AG04449 (cell line): Measurements from ENCODE around the gene MED12.

Experiments used
- CTCF ChIA-PET: fragments of 350-600 bp; formaldehyde crosslinking; extraction: SDS; loops from one replicate; lab custom pipeline; 2021; ENCODE audit warnings: antibody characterized with exemption; lab: Yijun Ruan, JAX
- POLR2A ChIA-PET: fragments of 400-600, 350-600 bp; formaldehyde crosslinking; extraction: SDS; loops from one replicate; lab custom pipeline; 2020; ENCODE audit warnings: antibody characterized with exemption, inconsistent platforms; lab: Yijun Ruan, JAX
- DNase-seq: peaks from one replicate; pipeline ENCODE4 v3.0.0-alpha.2; 2010; ENCODE audit warnings: low read depth, low spot score
- H3K4me3 ChIP-seq: 2 replicates; pipeline ENCODE4 v1.5.1; 2011; ENCODE audit warnings: low read depth, mild to moderate bottlenecking, control low read depth, low read length
- TF ChIP-seq, protein P1 (sequence below): IDR thresholded peaks from one replicate; pipeline ENCODE4 v1.5.1; 2011; ENCODE audit warnings: mild to moderate bottlenecking, moderate library complexity, low read length, control low read depth, inconsistent platforms; ENCODE audit not compliant: insufficient read depth; ENCODE audit errors: missing control alignments

Gene MED12

DNA sequence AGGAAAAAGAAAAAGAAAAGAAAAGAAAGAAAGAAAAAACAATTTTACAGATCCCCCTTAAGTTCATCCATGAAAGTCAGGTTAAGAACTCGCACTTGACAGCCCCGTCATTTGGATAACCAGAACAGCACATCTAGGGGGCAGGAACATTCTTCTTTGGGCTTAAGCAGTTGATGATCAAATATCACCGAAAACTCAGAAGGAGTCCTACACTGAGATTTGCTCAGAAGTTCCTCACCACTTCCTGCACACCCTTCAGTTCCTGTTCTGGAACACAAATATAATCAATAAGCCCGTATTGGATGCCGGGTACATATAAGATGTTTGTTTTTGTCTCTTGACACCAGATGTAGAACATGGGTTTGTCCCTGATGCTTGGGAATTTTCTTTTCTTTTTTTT is 40.9 kb downstream of the MED12 start:
- ChIA-PET POLR2A (no interaction called here), CTCF (no interaction called here)
- TF ChIP-seq, protein P1, sequence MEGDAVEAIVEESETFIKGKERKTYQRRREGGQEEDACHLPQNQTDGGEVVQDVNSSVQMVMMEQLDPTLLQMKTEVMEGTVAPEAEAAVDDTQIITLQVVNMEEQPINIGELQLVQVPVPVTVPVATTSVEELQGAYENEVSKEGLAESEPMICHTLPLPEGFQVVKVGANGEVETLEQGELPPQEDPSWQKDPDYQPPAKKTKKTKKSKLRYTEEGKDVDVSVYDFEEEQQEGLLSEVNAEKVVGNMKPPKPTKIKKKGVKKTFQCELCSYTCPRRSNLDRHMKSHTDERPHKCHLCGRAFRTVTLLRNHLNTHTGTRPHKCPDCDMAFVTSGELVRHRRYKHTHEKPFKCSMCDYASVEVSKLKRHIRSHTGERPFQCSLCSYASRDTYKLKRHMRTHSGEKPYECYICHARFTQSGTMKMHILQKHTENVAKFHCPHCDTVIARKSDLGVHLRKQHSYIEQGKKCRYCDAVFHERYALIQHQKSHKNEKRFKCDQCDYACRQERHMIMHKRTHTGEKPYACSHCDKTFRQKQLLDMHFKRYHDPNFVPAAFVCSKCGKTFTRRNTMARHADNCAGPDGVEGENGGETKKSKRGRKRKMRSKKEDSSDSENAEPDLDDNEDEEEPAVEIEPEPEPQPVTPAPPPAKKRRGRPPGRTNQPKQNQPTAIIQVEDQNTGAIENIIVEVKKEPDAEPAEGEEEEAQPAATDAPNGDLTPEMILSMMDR = no peak
- no peak overlapping the region for H3K4me3 ChIP-seq
- DNase-seq = no peak

DNA sequence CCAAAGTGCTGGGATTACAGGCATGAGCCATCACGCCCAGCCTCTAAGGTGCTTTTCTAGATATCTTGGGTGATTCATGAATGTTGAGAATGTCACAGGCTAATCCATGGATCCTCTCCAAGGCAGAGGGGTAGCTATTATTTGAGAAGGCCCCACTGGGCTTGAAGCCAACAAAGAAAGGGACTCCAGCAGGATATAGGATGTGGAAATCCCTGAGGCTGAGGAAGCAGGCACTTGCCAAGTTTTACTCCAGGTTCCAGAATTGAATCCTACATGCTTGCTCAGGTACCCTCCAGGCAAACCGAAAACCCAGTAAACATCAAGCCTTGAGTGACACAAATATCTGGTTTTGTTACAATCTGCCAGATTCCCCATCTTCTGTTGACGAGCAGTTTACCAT is 42.1 kb downstream of the MED12 start:
- ChIA-PET POLR2A (no interaction called here), CTCF (no interaction called here)
- TF ChIP-seq, protein P1 = no peak
- DNase-seq = no peak
- H3K4me3 ChIP-seq = no peak overlapping the region

DNA sequence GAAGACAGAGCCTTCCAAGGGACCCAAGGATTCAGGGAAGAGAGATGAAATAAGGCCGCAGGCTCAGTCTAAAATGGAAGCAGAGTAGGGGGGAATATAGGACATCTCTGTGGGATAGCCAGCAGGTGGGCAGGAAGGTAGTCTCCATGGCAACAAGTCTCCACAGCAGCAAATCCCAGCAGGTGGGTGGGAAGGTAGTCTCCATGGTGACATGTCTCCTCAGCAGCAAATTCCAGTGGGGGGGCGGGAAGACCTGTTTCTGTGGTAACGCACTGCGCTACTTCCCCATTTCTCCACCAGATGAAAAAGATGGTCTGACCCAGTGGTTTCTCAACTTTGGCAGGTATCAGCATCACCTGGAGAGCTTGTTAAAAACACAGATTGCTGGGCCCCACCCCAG is 44.6 kb downstream of the MED12 start:
- CTCF ChIA-PET = interaction anchor here (0.8 kb wide), 1 partner anchor 120 kb away, joined by 3 read pairs; the partner anchor contains the start of gene NONO
- TF ChIP-seq, protein P1 = no peak
- H3K4me3 ChIP-seq = no peak overlapping the region
- POLR2A ChIA-PET = no interaction called here
- no peak for DNase-seq

DNA sequence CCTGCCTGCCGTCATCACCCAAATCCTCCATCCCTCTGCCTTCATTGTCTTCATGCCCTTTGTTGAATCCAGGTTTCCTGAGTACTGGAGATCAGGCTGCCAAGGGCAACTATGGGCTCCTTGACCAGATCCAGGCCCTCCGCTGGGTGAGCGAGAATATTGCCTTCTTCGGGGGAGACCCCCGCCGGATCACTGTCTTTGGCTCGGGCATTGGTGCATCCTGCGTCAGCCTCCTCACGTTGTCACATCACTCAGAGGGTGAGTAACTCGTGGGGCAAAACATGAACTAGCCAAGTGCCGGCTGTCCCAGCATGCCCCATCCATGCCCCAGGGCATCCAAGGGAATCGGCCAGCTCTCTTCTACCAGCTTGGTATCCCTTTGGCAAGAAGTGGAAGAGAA is 45.7 kb downstream of the MED12 start:
- CTCF ChIA-PET = no interaction called here
- TF ChIP-seq, protein P1 = no peak

DNA sequence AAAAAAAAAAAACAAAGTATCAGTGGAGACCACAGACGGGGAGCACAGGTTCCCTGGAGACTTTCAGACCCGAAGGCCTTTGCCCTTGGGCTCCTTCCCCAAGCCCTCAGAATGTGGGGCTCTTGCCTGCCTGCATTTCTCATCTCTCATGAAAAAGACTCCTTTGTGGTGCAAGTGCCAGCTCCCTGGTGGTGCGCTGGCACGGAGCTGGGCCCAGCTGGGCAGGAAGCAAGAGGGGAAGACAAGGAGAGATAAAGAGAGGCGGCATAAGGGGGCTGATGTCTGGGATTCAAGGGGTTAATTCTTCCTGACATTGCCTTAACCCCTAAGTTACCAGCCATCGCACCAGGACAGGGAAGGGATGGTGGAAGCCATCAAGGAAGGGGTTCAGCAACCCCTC is 48.1 kb downstream of the MED12 start:
- no peak overlapping the region for H3K4me3 ChIP-seq
- POLR2A ChIA-PET = no interaction called here

More for the DNA sequence above, 45.7 kb downstream of the MED12 start:
- H3K4me3 ChIP-seq = no peak overlapping the region
- no peak for DNase-seq
- POLR2A ChIA-PET = no interaction called here

DNA sequence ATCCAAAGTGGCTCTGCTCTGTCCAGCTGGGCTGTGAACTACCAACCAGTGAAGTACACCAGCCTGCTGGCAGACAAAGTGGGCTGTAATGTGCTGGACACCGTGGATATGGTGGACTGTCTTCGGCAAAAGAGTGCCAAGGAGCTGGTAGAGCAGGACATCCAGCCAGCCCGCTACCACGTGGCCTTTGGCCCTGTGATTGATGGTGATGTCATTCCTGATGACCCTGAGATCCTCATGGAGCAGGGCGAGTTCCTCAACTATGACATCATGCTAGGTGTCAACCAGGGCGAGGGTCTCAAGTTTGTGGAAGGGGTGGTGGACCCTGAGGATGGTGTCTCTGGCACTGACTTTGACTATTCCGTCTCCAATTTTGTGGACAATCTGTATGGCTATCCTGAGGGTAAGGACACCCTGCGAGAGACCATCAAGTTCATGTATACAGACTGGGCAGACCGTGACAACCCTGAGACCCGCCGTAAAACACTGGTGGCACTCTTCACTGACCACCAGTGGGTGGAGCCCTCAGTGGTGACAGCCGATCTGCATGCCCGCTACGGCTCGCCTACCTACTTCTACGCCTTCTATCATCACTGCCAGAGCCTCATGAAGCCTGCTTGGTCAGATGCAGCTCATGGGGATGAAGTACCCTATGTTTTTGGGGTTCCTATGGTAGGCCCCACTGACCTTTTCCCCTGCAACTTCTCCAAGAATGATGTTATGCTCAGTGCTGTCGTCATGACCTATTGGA is 48.8 kb downstream of the MED12 start:
- TF ChIP-seq, protein P1 = no peak
- ChIA-PET POLR2A (no interaction called here), CTCF (no interaction called here)
- H3K4me3 ChIP-seq = no peak overlapping the region
- no peak for DNase-seq

More for the DNA sequence above, 48.1 kb downstream of the MED12 start:
- TF ChIP-seq, protein P1 = no peak
- no peak for DNase-seq
- CTCF ChIA-PET = no interaction called here
